Keratinocyte (primary cell): Measurements from ENCODE around the gene ZNF300. TPM values are rescaled to one million over a fixed set of nuclear protein-coding genes. Genes with fewer than 3 reads are reported as not detected.
"Not testable (repeated sequence)": the region's sequence is repeated elsewhere in the genome, so short reads cannot be mapped to it uniquely, and the experiment has no call there.

Experiments
- DNase-seq: peaks from one replicate; pipeline ENCODE4 v3.0.0-alpha.2; 2011; ENCODE audit warnings: low read depth, missing footprints, low spot score
- FAIRE-seq: peaks from 2 replicates; lab custom pipeline; 2011; peaks lifted over from hg19 to GRCh38; lab: Jason Lieb, UNC
- H2AFZ ChIP-seq: 2 replicates; pipeline ENCODE4 v1.6.0; 2012; ENCODE audit warnings: low read length, control low read depth, inconsistent platforms; ENCODE audit not compliant: control insufficient read depth
- H3K27ac ChIP-seq: 2 replicates; pipeline ENCODE4 v1.5.1; 2011; ENCODE audit warnings: low read length; ENCODE audit not compliant: control insufficient read depth, insufficient read depth
- H3K27me3 ChIP-seq: 3 replicates; pipeline ENCODE4 v1.6.0; 2011; ENCODE audit warnings: low read length; ENCODE audit not compliant: control insufficient read depth, insufficient read depth; ENCODE audit errors: extremely low read depth
- H3K36me3 ChIP-seq, 2 experiments: 2 replicates in 1 of 2; 3 replicates in 1 of 2; pipeline ENCODE4 v1.5.1; 2011; ENCODE audit warnings: low read length in 2 of 2, mild to moderate bottlenecking in 1 of 2; ENCODE audit not compliant: control insufficient read depth in 2 of 2, insufficient read depth in 2 of 2; ENCODE audit errors: extremely low read depth in 1 of 2
- H3K4me1 ChIP-seq: 3 replicates; pipeline ENCODE4 v1.5.1; 2011; ENCODE audit warnings: low read length; ENCODE audit not compliant: control insufficient read depth, insufficient read depth; ENCODE audit errors: extremely low read depth
- H3K4me2 ChIP-seq: 3 replicates; pipeline ENCODE4 v1.6.0; 2011; ENCODE audit warnings: low read depth, low read length; ENCODE audit not compliant: control insufficient read depth, insufficient read depth; ENCODE audit errors: extremely low read depth
- H3K4me3 ChIP-seq, 3 experiments: fragments of 200-600 bp in 1 of 3; sonication (generic) in 1 of 3; 2 replicates in 2 of 3; 3 replicates in 1 of 3; pipeline ENCODE4 v1.5.1; 2011 to 2016; ENCODE audit warnings: low read length in 3 of 3, mild to moderate bottlenecking in 3 of 3, control low read depth in 2 of 3, inconsistent platforms in 1 of 3, low read depth in 1 of 3, mixed read lengths in 1 of 3, mixed run types in 1 of 3, moderate library complexity in 1 of 3; ENCODE audit not compliant: control insufficient read depth in 2 of 3, insufficient read depth in 2 of 3; ENCODE audit errors: extremely low read depth in 1 of 3
- H3K79me2 ChIP-seq: 2 replicates; pipeline ENCODE4 v1.6.0; 2012; ENCODE audit warnings: low read length; ENCODE audit not compliant: control insufficient read depth, insufficient read depth
- H3K9ac ChIP-seq: 3 replicates; pipeline ENCODE4 v1.6.0; 2011; ENCODE audit warnings: low read length; ENCODE audit not compliant: control insufficient read depth, insufficient read depth; ENCODE audit errors: extremely low read depth
- H3K9me1 ChIP-seq: 3 replicates; pipeline ENCODE4 v1.6.0; 2011; ENCODE audit warnings: low read length; ENCODE audit not compliant: control insufficient read depth, insufficient read depth; ENCODE audit errors: extremely low read depth
- H3K9me3 ChIP-seq: 2 replicates; pipeline ENCODE4 v1.5.1; 2012; ENCODE audit warnings: low read depth, low read length; ENCODE audit not compliant: control insufficient read depth
- H4K20me1 ChIP-seq: 3 replicates; pipeline ENCODE4 v1.6.0; 2011; ENCODE audit warnings: low read length; ENCODE audit not compliant: control insufficient read depth, insufficient read depth; ENCODE audit errors: extremely low read depth
- CTCF ChIP-seq, 3 experiments: IDR thresholded peaks in 1 of 3; conservative IDR thresholded peaks in 1 of 3; optimal IDR thresholded peaks in 1 of 3; 2 replicates in 2 of 3; 3 replicates in 1 of 3; pipeline versions ENCODE3 to v1.5.1; 2011; ENCODE audit warnings: low read length in 3 of 3, mild to moderate bottlenecking in 3 of 3, moderate library complexity in 2 of 3, control low read depth in 1 of 3, inconsistent platforms in 1 of 3; ENCODE audit not compliant: insufficient read depth in 2 of 3; ENCODE audit errors: extremely low read depth in 1 of 3
- EZH2 ChIP-seq: IDR thresholded peaks from one replicate; pipeline ENCODE4 v1.6.1; 2012; ENCODE audit warnings: inconsistent platforms, mild to moderate bottlenecking, low read length, moderate library complexity
- dilution Hi-C: fragments of 300-500 bp; cut with MboI; formaldehyde crosslinking; loops from one replicate; pipeline ENCODE4 v1.7.0; 2020; ENCODE audit warnings: low sequenced_read_pairs; ENCODE audit not compliant: extremely low pct_ligation_motif_present
- polyA plus RNA-seq, 5 experiments: library from polyadenylated mRNA; depleted of rRNA in 3 of 5; stranded (reverse) in 3 of 5; stranded (forward) in 1 of 5; unstranded in 1 of 5; fragments of >200 nt; gene quantifications; 1 replicate in 1 of 5; 2 replicates in 3 of 5; 3 replicates in 1 of 5; pipeline versions ENCODE4 v1.2.1 to v1.2.3, GENCODE V29; 2011 to 2012; ENCODE audit warnings: missing spikeins in 2 of 5, low read depth in 1 of 5, low replicate concordance in 1 of 5

Gene ZNF300
- polyA plus RNA-seq, 1 donor (not counting 4 experiments of a cell fraction or from before 2014, with no cell fraction given) = 8.7 TPM

GRCh38 chr5:150846654-150847333 lies 58.0 kb downstream of the ZNF300 start:
- no peak overlapping the region for H2AFZ ChIP-seq
- peak; percentile 17 for DNase-seq

GRCh38 chr5:150846308-150846653 lies 58.5 kb downstream of the ZNF300 start, which contains the start of gene IRGM:
TSS of gene IRGM (plus strand) at chr5:150846521. CDS start at chr5:150848124, 1,603 bp downstream.
- DNase-seq, H3K27ac ChIP-seq, H3K4me1 ChIP-seq, dilution Hi-C loops, H3K79me2 ChIP-seq, H3K9me1 ChIP-seq, H4K20me1 ChIP-seq, FAIRE-seq, H3K4me2 ChIP-seq, H2AFZ ChIP-seq, H3K4me3 ChIP-seq, H3K27me3 ChIP-seq, H3K9me3 ChIP-seq, H3K36me3 ChIP-seq, H3K9ac ChIP-seq: not testable (repeated sequence)

More at GRCh38 chr5:150846654-150847333, 58.0 kb downstream of the ZNF300 start:
- dilution Hi-C loops = no loop called here
- Histone ChIP-seq H4K20me1 (no peaks in the 10 kb centered on the region), H3K79me2 (no peaks in the 10 kb centered on the region), H3K4me3 (no peak overlapping the region), H3K4me2 (no peak overlapping the region), H3K9me3 (no peaks in the 10 kb centered on the region), H3K27ac (no peak overlapping the region), H3K9ac (no peak overlapping the region), H3K27me3 (no peaks in the 10 kb centered on the region), H3K9me1 (no peaks in the 10 kb centered on the region), H3K4me1 (no peaks in the 10 kb centered on the region), H3K36me3 (no peaks in the 10 kb centered on the region)
- peak; percentile 96 for FAIRE-seq
- TF ChIP-seq EZH2 (no peak), CTCF (optimal IDR thresholded peaks at IDR 0.05 in 1 of 3, IDR thresholded peaks at IDR 0.05 in 1 of 3, conservative IDR thresholded peaks at IDR 0.05 in 1 of 3; ENCODE audit: extremely low read depth in 1 of 3, insufficient read depth in 2 of 3, low read length in 3 of 3) (peak; percentile 56 to 83 (median 69))

GRCh38 chr5:150845185-150845859 lies 59.5 kb downstream of the ZNF300 start:
- H3K27me3 ChIP-seq, H3K27ac ChIP-seq, DNase-seq, H3K4me3 ChIP-seq, H3K4me2 ChIP-seq, H3K9me3 ChIP-seq, H3K36me3 ChIP-seq, H3K9ac ChIP-seq, FAIRE-seq, H3K9me1 ChIP-seq, dilution Hi-C loops, H3K4me1 ChIP-seq, H3K79me2 ChIP-seq, H2AFZ ChIP-seq, H4K20me1 ChIP-seq: not testable (repeated sequence)
